DND-41 (cell line): ENCODE measurements around the gene UFD1.

ENCODE experiments used
- CTCF ChIP-seq: IDR thresholded peaks from 2 replicates; pipeline ENCODE4 v1.5.1; 2012; ENCODE audit warnings: borderline replicate concordance, low read length, moderate library complexity, mild to moderate bottlenecking; ENCODE audit not compliant: poor library complexity, severe bottlenecking; ENCODE audit errors: extremely low read depth
- EZH2 ChIP-seq: IDR thresholded peaks from 3 replicates; pipeline ENCODE4 v1.6.1; 2012; ENCODE audit warnings: borderline replicate concordance, low read depth, mild to moderate bottlenecking, moderate library complexity, low read length, inconsistent platforms; ENCODE audit not compliant: severe bottlenecking

- TF ChIP-seq CTCF = no peak
- no peak for TF ChIP-seq EZH2
Measured at GRCh38 chr22:19517171-19517500, 38.1 kb upstream of the UFD1 start.
